Subcutaneous preadipocyte (primary cell): Measurements from ENCODE around the gene ITM2A. TPM values are rescaled to one million over a fixed set of nuclear protein-coding genes. Genes with fewer than 3 reads are reported as not detected.

ENCODE experiments used
- total RNA-seq: library from RNA; depleted of rRNA; stranded (reverse); fragments of >200 nt; gene quantifications from 2 replicates; pipeline ENCODE4 v1.2.3, GENCODE V29; 2012

ITM2A gene
- total RNA-seq = 0.98 and 1.8 TPM in 2 replicates

DNA sequence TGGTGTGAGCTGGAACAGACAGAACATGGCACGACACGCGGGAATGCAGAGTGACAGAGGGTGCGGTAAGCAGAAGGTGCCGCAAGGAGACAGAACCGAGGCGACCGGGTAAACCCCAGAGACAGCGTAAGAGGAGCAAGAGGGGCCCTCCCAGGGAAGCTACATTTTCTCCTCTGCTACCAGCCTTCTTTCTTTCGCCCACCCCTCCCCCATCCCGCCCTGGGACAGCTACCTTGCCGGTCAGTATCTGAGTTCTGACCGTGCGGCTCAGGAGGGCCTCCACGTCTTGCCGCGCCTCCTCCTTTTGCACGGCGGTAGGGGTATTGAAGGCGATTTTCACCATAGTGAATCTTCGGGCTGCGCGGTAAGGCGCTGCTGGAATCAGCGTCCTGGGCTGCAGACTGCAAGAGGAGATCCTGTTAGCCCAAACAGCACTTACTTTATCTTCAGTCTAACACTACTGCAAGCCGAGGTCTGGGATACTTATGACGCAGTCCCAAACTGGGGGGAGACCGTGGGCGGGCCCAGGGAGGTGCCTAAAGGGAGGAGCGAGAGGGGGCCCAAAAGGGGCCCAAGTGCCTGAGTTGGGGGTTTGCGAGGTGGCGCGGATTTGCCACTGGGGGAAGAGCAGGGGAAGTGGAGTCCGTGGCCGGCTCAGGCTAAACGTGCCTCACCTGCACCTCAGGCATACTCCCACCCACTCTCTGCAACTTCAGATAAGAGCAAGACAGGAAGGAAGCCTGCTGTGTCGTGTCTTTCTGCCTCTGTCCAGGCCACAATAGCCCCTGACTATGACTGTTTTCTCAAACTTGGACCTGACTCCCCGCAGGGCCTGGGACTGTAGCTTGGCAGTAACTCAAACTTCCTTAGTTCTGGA lies at the start of gene ITM2A:
ITM2A (minus strand) TSS at position 462 of the 877 bp plus-strand sequence; CDS start at position 343, 119 bp downstream.

Other genes starting within 250 kb of the ITM2A start
- gene GPR174, start 222.6 kb downstream of the ITM2A start, total RNA-seq = not detected in 2 replicates